Rectal smooth muscle tissue (tissue), 1 donor: Measurements from ENCODE around the gene CHST15.

Source experiments
- H3K27ac ChIP-seq: one replicate; pipeline ENCODE4 v1.7.0; 2013; ENCODE audit warnings: low read depth, low read length, inconsistent platforms
- H3K27me3 ChIP-seq: one replicate; pipeline ENCODE4 v1.7.0; 2013; ENCODE audit warnings: low read length; ENCODE audit not compliant: control insufficient read depth, insufficient read depth
- H3K36me3 ChIP-seq: one replicate; pipeline ENCODE4 v1.7.0; 2013; ENCODE audit warnings: low read length; ENCODE audit not compliant: control insufficient read depth, insufficient read depth
- H3K4me1 ChIP-seq: one replicate; pipeline ENCODE4 v1.7.0; 2013; ENCODE audit warnings: low read length; ENCODE audit not compliant: control insufficient read depth, insufficient read depth
- H3K4me3 ChIP-seq: one replicate; pipeline ENCODE4 v1.7.0; 2013; ENCODE audit warnings: low read length
- H3K9ac ChIP-seq: one replicate; pipeline ENCODE4 v1.7.0; 2013; ENCODE audit warnings: low read length

The CHST15 gene

DNA sequence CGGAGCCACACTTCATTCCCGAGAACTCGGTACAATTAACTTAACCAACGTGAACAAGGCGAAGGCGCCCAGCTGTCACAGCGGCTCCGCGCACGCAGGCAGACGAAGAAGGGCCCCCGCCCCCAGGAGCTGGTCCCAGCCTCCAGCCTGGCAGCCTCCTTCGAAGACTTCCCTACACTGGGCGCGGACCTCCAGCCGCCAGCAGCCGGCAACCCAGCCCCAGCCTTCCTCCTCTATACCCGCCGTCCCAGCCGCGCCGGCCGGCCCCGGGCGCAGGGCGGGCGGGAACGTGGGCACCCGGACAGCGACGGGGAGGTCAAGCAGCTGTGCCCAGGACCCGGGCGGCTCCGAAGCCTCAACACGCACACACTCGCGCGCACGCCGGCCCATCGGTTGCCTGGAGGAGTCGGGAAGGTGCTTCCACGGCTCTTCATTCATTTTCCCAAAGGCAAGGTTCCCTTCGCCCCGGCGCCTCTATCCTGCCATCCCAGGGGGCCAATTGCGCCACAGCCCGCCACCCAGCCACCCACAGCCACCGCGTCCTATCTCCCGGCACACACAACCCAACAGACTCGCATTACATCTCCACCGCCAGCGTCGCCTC, 1.6 kb downstream of the CHST15 start:
- peak overlapping the region; percentile 42 for H3K9ac ChIP-seq
- H3K4me1 ChIP-seq: peaks cover 22% of the 10 kb centered on the region
- H3K27me3 ChIP-seq: peaks cover 6% of the 10 kb centered on the region
- H3K4me3 ChIP-seq: peak overlapping the region; percentile 76
- H3K27ac ChIP-seq: peak overlapping the region; percentile 91
- no peaks in the 10 kb centered on the region for H3K36me3 ChIP-seq

DNA sequence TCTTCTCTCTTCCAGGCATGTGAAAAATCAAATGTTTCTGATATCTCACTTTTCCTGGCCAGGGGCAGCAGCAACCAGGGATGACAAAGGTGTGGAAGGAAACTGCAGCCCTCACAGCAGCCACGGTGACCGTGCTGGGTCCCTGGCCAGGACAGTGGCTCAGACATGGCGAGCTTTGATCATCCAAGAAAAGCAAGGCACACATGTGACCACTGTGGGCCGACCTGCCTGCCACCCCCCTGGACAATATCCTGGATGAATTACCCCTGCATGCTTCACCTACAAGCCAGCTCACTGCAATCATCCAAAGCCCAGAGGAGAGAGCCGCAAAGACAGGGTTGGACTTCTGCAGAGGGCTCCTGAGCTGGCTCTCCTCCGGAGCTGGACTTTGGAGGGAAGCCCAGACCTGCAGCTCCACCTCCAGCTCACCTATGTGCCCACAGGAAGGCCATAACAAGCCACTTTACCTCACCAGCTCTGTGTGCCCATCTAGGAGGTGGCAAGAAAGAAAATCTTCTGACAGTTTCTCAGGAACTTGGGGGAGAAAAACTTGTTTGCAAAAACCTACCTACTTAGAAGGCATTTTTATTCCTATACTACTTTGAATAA, 2.7 kb downstream of the CHST15 start:
- Histone ChIP-seq H3K4me1 (peaks cover 22% of the 10 kb centered on the region), H3K9ac (no peak overlapping the region), H3K27ac (peak overlapping the region; percentile 91), H3K4me3 (peak overlapping the region; percentile 76), H3K36me3 (no peaks in the 10 kb centered on the region), H3K27me3 (peaks cover 6% of the 10 kb centered on the region)

DNA sequence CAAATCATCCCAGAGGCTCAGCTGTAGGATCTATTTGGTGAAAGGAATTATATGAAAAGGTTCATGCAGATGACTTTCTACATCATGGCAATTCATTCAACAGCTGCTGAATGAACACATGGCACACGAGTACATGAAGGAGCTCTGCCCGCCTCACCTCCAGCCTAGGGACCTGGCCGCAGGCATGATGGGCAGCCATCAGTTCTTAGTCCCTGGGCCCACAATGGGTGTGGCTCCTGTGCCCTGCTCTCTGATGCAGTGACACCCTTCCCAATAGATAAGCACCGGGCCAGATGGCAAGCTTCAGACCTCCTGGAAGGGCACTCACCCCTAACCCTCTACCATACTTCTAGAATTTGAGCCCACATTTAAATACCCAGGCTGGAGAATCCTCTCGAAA, 3.5 kb downstream of the CHST15 start:
- Histone ChIP-seq H3K4me3 (no peak overlapping the region), H3K4me1 (peaks cover 25% of the 10 kb centered on the region), H3K27me3 (peaks cover 6% of the 10 kb centered on the region), H3K36me3 (no peaks in the 10 kb centered on the region), H3K27ac (peak overlapping the region; percentile 57), H3K9ac (no peak overlapping the region)

DNA sequence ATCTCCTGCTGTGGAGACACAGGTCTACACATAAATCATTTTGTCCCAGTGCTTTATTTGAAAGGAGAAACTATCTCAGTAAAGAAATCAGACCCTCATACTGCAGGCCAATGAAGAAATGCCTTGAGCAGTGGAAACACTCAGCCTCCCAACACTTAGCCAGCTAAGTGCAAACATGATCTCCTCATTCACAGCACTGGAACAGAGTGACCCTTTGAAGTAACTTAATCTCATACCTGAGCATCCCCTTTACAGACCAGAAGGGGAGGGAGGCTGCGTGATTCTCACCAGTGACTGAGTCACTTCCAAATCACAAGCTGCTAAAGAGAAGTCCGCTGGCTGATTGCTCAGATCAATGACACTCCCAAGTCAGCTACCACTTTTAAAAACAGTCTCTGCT, 4.5 kb downstream of the CHST15 start:
- H3K27me3 ChIP-seq: peaks cover 6% of the 10 kb centered on the region
- H3K27ac ChIP-seq: peak overlapping the region; percentile 57
- peaks cover 21% of the 10 kb centered on the region for H3K4me1 ChIP-seq
- no peaks in the 10 kb centered on the region for H3K36me3 ChIP-seq
- H3K4me3 ChIP-seq: no peak overlapping the region
- H3K9ac ChIP-seq: no peak overlapping the region

DNA sequence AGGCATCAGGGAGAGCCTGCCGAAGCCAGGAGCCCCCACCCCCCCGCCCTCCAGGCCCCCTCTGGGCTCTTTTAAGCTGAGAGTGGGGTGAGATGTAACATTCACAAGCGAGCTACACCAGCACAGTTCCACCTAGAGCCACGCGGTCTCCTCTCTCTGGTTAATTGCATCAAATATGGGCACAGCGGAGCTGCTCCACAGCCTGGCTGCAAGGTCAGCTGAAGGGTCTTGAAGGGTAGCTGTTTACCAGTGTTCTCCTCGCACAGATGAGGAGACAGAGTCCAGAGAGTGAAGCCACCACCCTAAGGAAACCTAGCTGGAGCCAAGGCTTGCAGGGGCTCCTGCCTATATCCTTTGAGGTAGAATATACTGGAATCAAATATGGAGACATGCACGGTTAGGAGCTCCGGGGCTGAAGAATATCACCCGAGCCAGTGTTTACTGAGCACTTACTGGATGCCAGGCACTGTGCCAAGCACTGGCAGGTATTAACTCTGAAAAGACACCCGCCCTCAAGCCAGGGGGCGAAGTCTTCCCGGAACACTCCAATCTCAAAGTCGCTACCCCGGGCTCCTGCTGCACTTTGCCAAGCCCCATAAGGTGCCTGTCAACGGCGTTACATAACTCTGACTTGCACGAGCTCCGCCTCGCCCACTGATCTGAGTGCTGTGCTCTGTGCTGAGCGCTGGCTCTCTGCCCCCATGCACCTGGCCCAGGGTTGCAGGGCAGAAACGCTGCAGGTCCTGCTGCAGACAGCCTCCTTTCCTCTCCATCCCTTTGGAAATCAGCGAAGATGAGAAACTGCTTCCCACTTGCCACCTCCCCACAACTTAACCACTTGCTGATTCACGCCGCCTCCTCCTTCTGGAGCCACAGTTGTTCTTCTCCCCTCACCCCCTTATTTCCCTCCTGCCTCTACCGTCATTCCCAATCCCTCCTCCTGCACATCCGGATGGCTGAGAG, 5.4 kb downstream of the CHST15 start:
- peak overlapping the region; percentile 57 for H3K27ac ChIP-seq
- H3K27me3 ChIP-seq: peaks cover 6% of the 10 kb centered on the region
- H3K4me1 ChIP-seq: peaks cover 21% of the 10 kb centered on the region
- no peak overlapping the region for H3K9ac ChIP-seq
- H3K4me3 ChIP-seq: peak overlapping the region; percentile 0
- H3K36me3 ChIP-seq: no peaks in the 10 kb centered on the region

DNA sequence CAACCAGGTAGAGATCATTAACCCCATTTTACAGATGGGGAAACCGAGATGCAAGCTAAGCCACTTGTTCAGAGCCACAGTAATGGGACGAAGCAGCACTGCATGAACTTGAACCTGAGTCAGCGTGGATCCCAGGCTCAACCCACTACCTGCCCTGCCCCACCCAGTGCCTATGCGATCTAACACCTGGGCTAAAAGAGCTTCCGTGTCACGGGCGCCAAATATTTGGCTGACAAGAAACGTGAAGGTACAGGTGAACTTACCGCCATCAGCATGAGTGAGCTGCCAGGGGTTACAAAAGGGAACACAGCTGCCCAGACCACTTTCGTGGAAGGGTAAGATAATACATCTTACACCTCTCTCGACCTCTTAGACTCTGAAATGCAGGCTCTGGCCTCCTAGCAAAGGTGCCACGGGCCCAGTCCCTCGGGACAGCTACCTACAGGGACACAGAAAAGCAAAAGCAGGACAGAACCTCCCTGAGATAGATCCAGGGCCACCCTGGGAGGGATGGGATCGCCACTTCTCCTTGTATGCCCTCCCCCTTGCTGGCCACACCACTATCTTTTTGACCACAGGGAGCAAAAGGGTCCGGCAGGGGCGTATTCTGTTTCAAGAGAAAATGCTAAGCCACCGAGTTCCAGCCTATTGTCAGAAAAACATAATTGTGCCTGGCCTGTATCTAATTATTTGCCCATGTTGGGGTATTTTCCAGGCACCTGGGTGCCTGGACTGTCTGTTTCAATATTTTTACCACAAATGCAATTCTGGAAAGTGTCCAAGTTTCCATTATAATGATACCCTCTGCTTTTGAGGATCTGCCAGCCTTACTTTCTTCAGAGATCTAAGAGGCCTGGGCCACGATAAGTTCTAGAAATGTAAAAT, 6.4 kb downstream of the CHST15 start:
- H3K36me3 ChIP-seq: no peaks in the 10 kb centered on the region
- peaks cover 3% of the 10 kb centered on the region for H3K27me3 ChIP-seq
- peak overlapping the region; percentile 54 for H3K27ac ChIP-seq
- no peak overlapping the region for H3K4me3 ChIP-seq
- H3K4me1 ChIP-seq: peaks cover 21% of the 10 kb centered on the region
- H3K9ac ChIP-seq: no peak overlapping the region

DNA sequence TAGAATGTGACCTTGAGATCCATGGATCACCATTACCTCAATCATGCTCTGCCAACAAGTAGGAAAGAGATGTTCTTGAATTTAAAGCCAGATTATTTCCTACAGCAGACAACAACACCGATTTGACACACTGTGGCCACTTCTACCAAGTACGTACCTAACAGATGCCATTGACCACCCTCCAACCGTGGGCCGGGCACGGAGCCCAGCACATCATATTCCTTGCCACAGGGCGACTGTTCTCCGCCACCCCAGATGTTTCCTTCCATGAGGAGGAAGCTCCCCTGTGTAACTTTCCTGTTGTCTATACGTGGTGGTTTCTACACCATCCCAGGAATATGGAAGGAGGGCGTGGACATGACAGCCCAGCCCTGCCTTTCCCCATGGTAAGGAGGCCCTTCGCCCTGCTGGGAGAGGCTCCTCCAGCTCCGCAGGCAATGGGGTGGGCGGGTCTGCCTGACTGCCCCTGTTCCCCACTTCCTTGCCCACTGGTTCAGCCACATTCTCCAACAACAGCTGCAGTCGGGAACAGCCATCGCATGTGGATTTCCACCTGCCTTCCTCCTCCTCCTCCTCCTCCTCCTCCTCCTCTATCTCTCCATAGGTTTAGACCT, 7.2 kb downstream of the CHST15 start:
- Histone ChIP-seq H3K27ac (peak overlapping the region; percentile 54), H3K4me3 (no peak overlapping the region), H3K4me1 (peaks cover 19% of the 10 kb centered on the region), H3K27me3 (peaks cover 1% of the 10 kb centered on the region), H3K9ac (no peak overlapping the region), H3K36me3 (no peaks in the 10 kb centered on the region)

DNA sequence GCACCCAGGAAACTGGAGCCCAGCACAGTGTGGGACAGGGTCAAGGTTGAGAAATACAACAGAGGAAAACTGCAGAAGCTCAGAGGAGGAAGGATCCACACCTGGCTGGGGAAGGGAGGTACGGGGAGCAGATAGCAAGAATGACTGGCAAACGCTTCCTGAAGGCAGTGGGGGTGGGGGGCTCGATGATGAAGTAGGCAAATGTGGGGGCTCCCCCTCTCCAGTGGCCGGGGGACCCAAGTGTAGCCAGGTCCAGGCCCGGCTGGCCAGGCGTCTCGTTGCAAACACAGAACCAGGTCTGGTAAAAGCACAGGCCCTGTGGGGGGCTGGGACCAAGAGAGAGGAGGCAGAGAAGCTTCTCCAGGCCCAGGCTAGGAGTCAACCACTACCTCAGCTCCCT, 7.7 kb downstream of the CHST15 start:
- no peak overlapping the region for H3K4me3 ChIP-seq
- H3K9ac ChIP-seq: no peak overlapping the region
- no peaks in the 10 kb centered on the region for H3K27me3 ChIP-seq
- H3K27ac ChIP-seq: peak overlapping the region; percentile 54
- H3K36me3 ChIP-seq: no peaks in the 10 kb centered on the region
- H3K4me1 ChIP-seq: peaks cover 16% of the 10 kb centered on the region

DNA sequence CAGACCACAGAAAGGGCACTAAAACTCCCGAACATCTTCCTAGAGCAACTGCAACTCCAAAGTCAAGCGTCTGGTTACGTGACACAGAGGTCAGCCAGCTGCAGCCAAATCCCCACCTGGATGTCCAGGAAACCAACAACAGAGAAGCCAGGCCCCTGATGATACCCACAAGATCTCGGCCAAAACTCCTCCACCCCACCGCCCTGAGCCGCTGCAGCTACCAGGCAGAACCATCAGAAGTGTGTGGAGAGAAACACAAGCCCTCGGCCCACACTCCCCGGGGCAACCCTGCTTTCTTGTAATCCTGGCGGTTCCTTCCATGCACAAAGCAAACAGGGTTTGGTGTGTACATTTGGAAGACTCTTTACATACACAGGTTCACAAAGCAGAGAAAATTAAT, 8.7 kb downstream of the CHST15 start:
- H3K27ac ChIP-seq: peak overlapping the region; percentile 15
- no peak overlapping the region for H3K4me3 ChIP-seq
- H3K27me3 ChIP-seq: no peaks in the 10 kb centered on the region
- no peak overlapping the region for H3K9ac ChIP-seq
- no peaks in the 10 kb centered on the region for H3K36me3 ChIP-seq
- H3K4me1 ChIP-seq: peaks cover 9% of the 10 kb centered on the region

DNA sequence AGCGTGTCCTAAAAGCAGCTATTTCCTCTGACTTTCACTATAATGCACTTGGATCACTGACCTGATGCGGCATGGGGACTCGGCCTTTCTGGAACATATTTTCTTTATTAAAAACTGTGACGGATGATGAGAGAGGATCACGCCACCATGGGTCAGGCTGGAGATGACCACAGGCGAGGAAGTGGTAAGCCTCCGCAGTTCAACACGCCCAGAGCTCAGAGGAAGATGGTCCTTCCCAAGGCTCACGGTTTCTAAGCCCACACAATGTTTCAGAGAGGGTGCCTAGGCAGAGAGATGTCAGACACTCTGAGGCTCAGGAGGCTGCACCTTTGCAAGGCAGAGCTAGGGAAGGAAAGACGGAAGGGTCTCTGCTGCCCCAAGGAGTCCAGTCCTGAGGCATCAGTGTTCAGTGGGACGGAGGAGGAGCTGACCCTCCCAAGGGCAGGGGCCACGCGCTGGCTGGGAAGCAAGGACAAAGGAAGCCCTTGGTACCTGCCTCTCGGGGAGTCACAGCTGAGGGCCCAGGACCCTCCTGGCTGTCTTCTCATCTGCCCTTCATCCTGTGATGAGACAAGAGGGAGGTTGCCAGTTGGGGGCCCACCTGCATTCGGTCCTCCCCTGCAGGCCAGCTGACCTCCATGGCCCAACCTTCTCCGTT, 9.5 kb downstream of the CHST15 start:
- Histone ChIP-seq H3K4me1 (peaks cover 4% of the 10 kb centered on the region), H3K36me3 (no peaks in the 10 kb centered on the region)

DNA sequence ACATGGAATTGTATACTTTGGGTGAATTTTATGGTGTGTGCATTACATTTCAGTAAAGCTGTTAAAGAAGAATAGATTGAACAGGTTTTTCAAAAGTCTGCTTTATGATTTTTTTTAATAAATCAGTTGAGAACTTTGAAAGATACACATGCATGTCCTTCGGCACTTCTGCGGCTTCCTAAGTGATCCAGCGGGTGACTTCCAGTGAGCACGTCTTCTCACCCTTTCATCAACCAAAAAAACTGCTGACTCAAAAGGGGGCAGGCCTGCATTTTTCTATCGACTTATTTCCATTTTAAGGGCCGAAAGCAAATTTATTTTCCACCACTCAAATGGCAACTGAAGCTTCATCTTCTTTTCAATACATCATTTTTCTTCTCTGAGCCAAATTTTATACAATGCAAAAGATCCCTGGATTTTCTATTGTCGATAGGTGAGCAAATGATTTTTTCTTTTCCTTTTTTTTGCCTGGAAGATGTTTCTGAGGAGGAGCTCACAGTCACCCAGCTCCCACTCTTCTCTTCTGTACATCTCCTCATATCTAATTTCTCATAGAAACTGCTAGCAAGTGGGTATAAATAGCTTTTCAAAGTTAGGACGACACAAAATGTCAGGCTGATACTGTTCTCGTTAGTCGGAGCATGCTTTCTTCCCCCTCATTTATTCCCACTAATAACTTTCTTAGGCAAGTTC, 10.2 kb downstream of the CHST15 start:
- H3K4me1 ChIP-seq: peaks cover 3% of the 10 kb centered on the region
- no peak overlapping the region for H3K27ac ChIP-seq

More for the DNA sequence above, 9.5 kb downstream of the CHST15 start:
- Histone ChIP-seq H3K9ac (no peak overlapping the region), H3K27me3 (no peaks in the 10 kb centered on the region), H3K27ac (peak overlapping the region; percentile 10), H3K4me3 (no peak overlapping the region)

More for the DNA sequence above, 10.2 kb downstream of the CHST15 start:
- no peaks in the 10 kb centered on the region for H3K36me3 ChIP-seq
- no peak overlapping the region for H3K4me3 ChIP-seq
- H3K27me3 ChIP-seq: no peaks in the 10 kb centered on the region
- H3K9ac ChIP-seq: no peak overlapping the region
